H9 (cell line): ENCODE measurements around the gene DENND4B. TPM values are rescaled to one million over a fixed set of nuclear protein-coding genes. Genes with fewer than 3 reads are reported as not detected.

Experiments
- DNase-seq: peaks from one replicate; pipeline ENCODE4 v3.0.0-alpha.2; 2017
- H2AFZ ChIP-seq: one replicate; pipeline ENCODE4 v1.6.1; 2013; ENCODE audit warnings: mild to moderate bottlenecking, low read length, control low read depth, moderate library complexity
- H2AK5ac ChIP-seq: 2 replicates; pipeline ENCODE4 v1.6.1; 2013; ENCODE audit warnings: low read length, control low read depth, mixed read lengths; ENCODE audit not compliant: insufficient read length
- H2BK120ac ChIP-seq: one replicate; pipeline ENCODE4 v1.6.1; 2013; ENCODE audit warnings: low read depth, mild to moderate bottlenecking, low read length, control low read depth, inconsistent platforms; ENCODE audit not compliant: poor library complexity, severe bottlenecking
- H2BK12ac ChIP-seq: 2 replicates; pipeline ENCODE4 v1.6.1; 2013; ENCODE audit warnings: low read length, control low read depth, mixed read lengths, low read depth; ENCODE audit not compliant: insufficient read length
- H2BK15ac ChIP-seq: 2 replicates; pipeline ENCODE4 v1.6.1; 2013; ENCODE audit warnings: low read depth, low read length, control low read depth
- H2BK20ac ChIP-seq: one replicate; pipeline ENCODE4 v1.6.1; 2013; ENCODE audit warnings: low read depth, mild to moderate bottlenecking, low read length, control low read depth, inconsistent platforms; ENCODE audit not compliant: poor library complexity, severe bottlenecking
- H2BK5ac ChIP-seq: 2 replicates; pipeline ENCODE4 v1.6.1; 2013; ENCODE audit warnings: low read length, control low read depth, mixed read lengths; ENCODE audit not compliant: insufficient read length
- H3K14ac ChIP-seq: 2 replicates; pipeline ENCODE4 v1.6.1; 2013; ENCODE audit warnings: low read length, control low read depth; ENCODE audit not compliant: insufficient read depth
- H3K18ac ChIP-seq: 2 replicates; pipeline ENCODE4 v1.6.1; 2013; ENCODE audit warnings: low read depth, mild to moderate bottlenecking, mixed read lengths, low read length, control low read depth; ENCODE audit not compliant: insufficient read length
- H3K23ac ChIP-seq: 2 replicates; pipeline ENCODE4 v1.6.1; 2013; ENCODE audit warnings: low read length, control low read depth, mixed read lengths, low read depth; ENCODE audit not compliant: insufficient read length
- H3K23me2 ChIP-seq: 2 replicates; pipeline ENCODE4 v1.6.1; 2013; ENCODE audit warnings: low read depth, mild to moderate bottlenecking, mixed read lengths, low read length, control low read depth; ENCODE audit not compliant: insufficient read length, poor library complexity, severe bottlenecking
- H3K27ac ChIP-seq: 2 replicates; pipeline ENCODE4 v1.5.1; 2013; ENCODE audit warnings: low read length, control low read depth, mixed read lengths, low read depth; ENCODE audit not compliant: insufficient read length
- H3K27me3 ChIP-seq: 2 replicates; pipeline ENCODE4 v1.6.1; 2013; ENCODE audit warnings: low read length, control low read depth, inconsistent platforms; ENCODE audit not compliant: insufficient read depth
- H3K4ac ChIP-seq: 2 replicates; pipeline ENCODE4 v1.6.1; 2013; ENCODE audit warnings: low read depth, mild to moderate bottlenecking, control low read depth, inconsistent platforms, low read length, moderate library complexity
- H3K4me1 ChIP-seq: 2 replicates; pipeline ENCODE4 v1.6.1; 2013; ENCODE audit warnings: low read length, control low read depth, inconsistent platforms; ENCODE audit not compliant: insufficient read depth
- H3K4me2 ChIP-seq: 2 replicates; pipeline ENCODE4 v1.6.1; 2013; ENCODE audit warnings: low read length, control low read depth, mixed read lengths; ENCODE audit not compliant: insufficient read length, insufficient read depth
- H3K56ac ChIP-seq: 2 replicates; pipeline ENCODE4 v1.6.1; 2013; ENCODE audit warnings: low read depth, mild to moderate bottlenecking, mixed read lengths, low read length, control low read depth; ENCODE audit not compliant: insufficient read length
- H3K79me1 ChIP-seq: 2 replicates; pipeline ENCODE4 v1.6.1; 2013; ENCODE audit warnings: low read depth, mild to moderate bottlenecking, moderate library complexity, low read length, control low read depth, inconsistent platforms; ENCODE audit not compliant: insufficient read depth, poor library complexity, severe bottlenecking
- H3K79me2 ChIP-seq: 2 replicates; pipeline ENCODE4 v1.6.1; 2013; ENCODE audit warnings: low read length, control low read depth, inconsistent platforms; ENCODE audit not compliant: insufficient read depth
- H3K9ac ChIP-seq: 2 replicates; pipeline ENCODE4 v1.6.1; 2013; ENCODE audit warnings: low read length, control low read depth, mixed read lengths; ENCODE audit not compliant: insufficient read length; ENCODE audit errors: extremely low read depth
- H3K9me3 ChIP-seq: one replicate; pipeline ENCODE4 v1.6.1; 2013; ENCODE audit warnings: low read depth, low read length, inconsistent platforms; ENCODE audit not compliant: control insufficient read depth
- H3T11ph ChIP-seq: one replicate; pipeline ENCODE4 v1.6.1; 2013; ENCODE audit warnings: mild to moderate bottlenecking, low read length, control low read depth, inconsistent platforms
- H4K20me1 ChIP-seq: one replicate; pipeline ENCODE4 v1.6.1; 2013; ENCODE audit not compliant: control insufficient read depth, insufficient read length, insufficient read depth
- H4K5ac ChIP-seq: 2 replicates; pipeline ENCODE4 v1.6.1; 2013; ENCODE audit warnings: low read depth, mild to moderate bottlenecking, mixed read lengths, low read length, control low read depth; ENCODE audit not compliant: insufficient read length
- H4K8ac ChIP-seq: replicated peaks from 2 replicates; pipeline ENCODE4 v1.6.1; 2013; ENCODE audit warnings: low read length, control low read depth, mixed read lengths, low read depth; ENCODE audit not compliant: insufficient read length
- H4K91ac ChIP-seq: 2 replicates; pipeline ENCODE4 v1.6.1; 2013; ENCODE audit warnings: low read depth, mild to moderate bottlenecking, moderate library complexity, mixed read lengths, low read length, control low read depth; ENCODE audit not compliant: insufficient read length
- H3K27ac Mint-ChIP-seq, 3 experiments: 2 replicates in 2 of 3; 3 replicates in 1 of 3; pipeline ENCODE4 v1.8.0; 2020 to 2021; ENCODE audit warnings: mixed read lengths in 3 of 3, mild to moderate bottlenecking in 1 of 3, moderate library complexity in 1 of 3
- H3K27me3 Mint-ChIP-seq: 2 replicates; pipeline ENCODE4 v1.8.0; 2021; ENCODE audit warnings: low read depth, mild to moderate bottlenecking, moderate library complexity, mixed read lengths
- H3K36me3 Mint-ChIP-seq, 3 experiments: 2 replicates in 2 of 3; 3 replicates in 1 of 3; pipeline ENCODE4 v1.8.0; 2020 to 2021; ENCODE audit warnings: low read depth in 3 of 3, mixed read lengths in 3 of 3; ENCODE audit not compliant: insufficient read depth in 1 of 3
- H3K4me1 Mint-ChIP-seq, 2 experiments: 2 replicates each; pipeline ENCODE4 v1.8.0; 2020; ENCODE audit warnings: mixed read lengths in 2 of 2
- H3K4me3 Mint-ChIP-seq, 2 experiments: 2 replicates in 1 of 2; 3 replicates in 1 of 2; pipeline ENCODE4 v1.8.0; 2020 to 2021; ENCODE audit warnings: mild to moderate bottlenecking in 2 of 2, mixed read lengths in 2 of 2, moderate library complexity in 1 of 2
- H3K9me3 Mint-ChIP-seq, 2 experiments: 2 replicates in 1 of 2; 3 replicates in 1 of 2; pipeline ENCODE4 v1.8.0; 2020; ENCODE audit warnings: mild to moderate bottlenecking in 2 of 2, mixed read lengths in 2 of 2, moderate library complexity in 1 of 2
- WGBS: extraction: QIAGEN DNeasy Blood & Tissue Kit; methylation state at CpG from one replicate; pipeline ENCODE4 v1.1.7; 2013; ENCODE audit warnings: missing lambda C conversion rate, low lambda C conversion rate, mixed read lengths; ENCODE audit not compliant: insufficient read length; ENCODE audit errors: extremely low coverage; 5-methylcytosine and 5-hydroxymethylcytosine counted together
- total RNA-seq: library from RNA; stranded (reverse); gene quantifications from 2 replicates; pipeline ENCODE4 v1.2.1, GENCODE V29; 2021
- TF ChIP-seq, protein P1 (sequence below): fragments of 200-600 bp; sonication (generic); conservative IDR thresholded peaks from 3 replicates; pipeline ENCODE4 v1.8.0; 2021; ENCODE audit warnings: antibody characterized with exemption, mild to moderate bottlenecking

The DENND4B gene
- total RNA-seq, 1 experiment from 2014 or later = 84.6 TPM

DNA sequence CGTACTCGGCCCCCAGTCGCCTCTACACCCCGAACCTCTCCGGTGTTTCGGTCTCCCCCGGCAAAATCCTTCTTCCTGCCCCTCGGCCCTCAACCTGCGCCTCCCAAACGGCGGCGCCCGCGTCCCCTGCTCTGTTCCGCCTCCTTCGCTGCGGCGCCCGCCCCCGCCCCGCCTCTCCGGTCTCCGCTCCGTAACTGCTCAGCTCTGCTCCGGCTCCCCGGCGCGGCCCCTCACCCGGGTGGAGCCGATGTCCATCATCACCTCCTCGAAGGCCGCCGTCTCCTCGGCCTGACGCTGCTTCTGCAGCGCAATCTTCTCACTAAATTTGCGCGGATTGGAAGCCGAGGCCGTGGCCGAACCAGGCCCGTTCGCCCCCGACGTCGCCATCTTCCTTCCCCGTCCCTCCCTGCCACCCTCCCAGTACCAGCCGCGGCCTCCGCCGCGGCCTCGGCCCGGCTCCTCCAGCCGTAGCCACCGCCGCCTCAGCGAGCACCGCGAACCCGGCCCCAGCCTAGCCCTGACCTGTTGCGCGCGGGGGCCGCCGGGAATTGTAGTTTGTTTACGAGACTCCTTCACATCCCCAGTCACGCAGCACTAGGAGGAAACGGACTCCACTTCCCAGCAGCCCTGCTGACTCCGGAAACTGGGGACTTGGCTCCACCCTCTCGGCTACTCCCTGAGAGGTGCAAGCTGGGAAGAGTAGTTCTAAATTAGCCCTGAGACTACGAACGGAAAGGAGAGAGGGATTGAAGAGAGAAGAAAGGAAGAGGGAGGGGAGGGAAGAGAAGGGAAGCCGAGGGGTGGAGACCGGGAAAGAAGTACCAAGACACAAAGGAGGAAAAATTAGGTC lies 11.8 kb upstream of the DENND4B start, which contains the start of gene CRTC2:
TSS of gene CRTC2 (minus strand) at position 502 of the 850 bp plus-strand sequence. CDS start at position 387, 115 bp downstream.
- peaks cover 35 to 46% of the 10 kb centered on the region in 2 experiments for H3K4me1 Mint-ChIP-seq
- WGBS = no CpG with 5 or more reads among the region's 75 CpGs
- Histone ChIP-seq H2AFZ (no peak within 1 kb of the TSS), H2BK5ac (no peak within 1 kb of the TSS), H4K8ac (no peak within 1 kb of the TSS), H4K91ac (no peak within 1 kb of the TSS), H3K4ac (no peak within 1 kb of the TSS), H3K27me3 (no peaks in the 10 kb centered on the region), H2BK120ac (no peak within 1 kb of the TSS), H2BK20ac (no peak within 1 kb of the TSS), H3K4me2 (peak within 1 kb of the TSS; percentile 98), H3K14ac (peak within 1 kb of the TSS; percentile 72), H3K9ac (peak within 1 kb of the TSS; percentile 93), H3K23me2 (peaks cover 21% of the 10 kb centered on the region), H2AK5ac (no peak within 1 kb of the TSS), H2BK15ac (no peak within 1 kb of the TSS), H4K5ac (no peak within 1 kb of the TSS), H3K27ac (peak within 1 kb of the TSS; percentile 5), H3K23ac (no peak within 1 kb of the TSS), H3K9me3 (no peaks in the 10 kb centered on the region), H3K79me2 (peaks cover 45% of the 10 kb centered on the region), H3K18ac (peak within 1 kb of the TSS; percentile 61), H3K4me1 (no peaks in the 10 kb centered on the region), H3K79me1 (peaks cover 21% of the 10 kb centered on the region), H3T11ph (no peak within 1 kb of the TSS), H2BK12ac (no peak within 1 kb of the TSS), H3K56ac (no peak within 1 kb of the TSS), H4K20me1 (no peaks in the 10 kb centered on the region)
- TF ChIP-seq, protein P1, sequence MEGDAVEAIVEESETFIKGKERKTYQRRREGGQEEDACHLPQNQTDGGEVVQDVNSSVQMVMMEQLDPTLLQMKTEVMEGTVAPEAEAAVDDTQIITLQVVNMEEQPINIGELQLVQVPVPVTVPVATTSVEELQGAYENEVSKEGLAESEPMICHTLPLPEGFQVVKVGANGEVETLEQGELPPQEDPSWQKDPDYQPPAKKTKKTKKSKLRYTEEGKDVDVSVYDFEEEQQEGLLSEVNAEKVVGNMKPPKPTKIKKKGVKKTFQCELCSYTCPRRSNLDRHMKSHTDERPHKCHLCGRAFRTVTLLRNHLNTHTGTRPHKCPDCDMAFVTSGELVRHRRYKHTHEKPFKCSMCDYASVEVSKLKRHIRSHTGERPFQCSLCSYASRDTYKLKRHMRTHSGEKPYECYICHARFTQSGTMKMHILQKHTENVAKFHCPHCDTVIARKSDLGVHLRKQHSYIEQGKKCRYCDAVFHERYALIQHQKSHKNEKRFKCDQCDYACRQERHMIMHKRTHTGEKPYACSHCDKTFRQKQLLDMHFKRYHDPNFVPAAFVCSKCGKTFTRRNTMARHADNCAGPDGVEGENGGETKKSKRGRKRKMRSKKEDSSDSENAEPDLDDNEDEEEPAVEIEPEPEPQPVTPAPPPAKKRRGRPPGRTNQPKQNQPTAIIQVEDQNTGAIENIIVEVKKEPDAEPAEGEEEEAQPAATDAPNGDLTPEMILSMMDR = no peak
- no peaks in the 10 kb centered on the region for H3K27me3 Mint-ChIP-seq
- peaks cover 27 to 45% (median 31%) of the 10 kb centered on the region in 3 experiments for H3K36me3 Mint-ChIP-seq
- peak within 1 kb of the TSS; percentile 99 to 100 for H3K4me3 Mint-ChIP-seq
- peak within 1 kb of the TSS; percentile 95 to 99 (median 99) for H3K27ac Mint-ChIP-seq
- H3K9me3 Mint-ChIP-seq = no peaks in the 10 kb centered on the region; a peak in 1 of 5 replicates
- peak; percentile 99 for DNase-seq
